Measurements from ENCODE around the gene CRELD1. TPM values are rescaled to one million over a fixed set of nuclear protein-coding genes. Genes with fewer than 3 reads are reported as not detected.

CRELD1 gene, protein sequence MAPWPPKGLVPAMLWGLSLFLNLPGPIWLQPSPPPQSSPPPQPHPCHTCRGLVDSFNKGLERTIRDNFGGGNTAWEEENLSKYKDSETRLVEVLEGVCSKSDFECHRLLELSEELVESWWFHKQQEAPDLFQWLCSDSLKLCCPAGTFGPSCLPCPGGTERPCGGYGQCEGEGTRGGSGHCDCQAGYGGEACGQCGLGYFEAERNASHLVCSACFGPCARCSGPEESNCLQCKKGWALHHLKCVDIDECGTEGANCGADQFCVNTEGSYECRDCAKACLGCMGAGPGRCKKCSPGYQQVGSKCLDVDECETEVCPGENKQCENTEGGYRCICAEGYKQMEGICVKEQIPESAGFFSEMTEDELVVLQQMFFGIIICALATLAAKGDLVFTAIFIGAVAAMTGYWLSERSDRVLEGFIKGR
- total RNA-seq, result 18.8 and 21.3 TPM in 2 replicates

DNA sequence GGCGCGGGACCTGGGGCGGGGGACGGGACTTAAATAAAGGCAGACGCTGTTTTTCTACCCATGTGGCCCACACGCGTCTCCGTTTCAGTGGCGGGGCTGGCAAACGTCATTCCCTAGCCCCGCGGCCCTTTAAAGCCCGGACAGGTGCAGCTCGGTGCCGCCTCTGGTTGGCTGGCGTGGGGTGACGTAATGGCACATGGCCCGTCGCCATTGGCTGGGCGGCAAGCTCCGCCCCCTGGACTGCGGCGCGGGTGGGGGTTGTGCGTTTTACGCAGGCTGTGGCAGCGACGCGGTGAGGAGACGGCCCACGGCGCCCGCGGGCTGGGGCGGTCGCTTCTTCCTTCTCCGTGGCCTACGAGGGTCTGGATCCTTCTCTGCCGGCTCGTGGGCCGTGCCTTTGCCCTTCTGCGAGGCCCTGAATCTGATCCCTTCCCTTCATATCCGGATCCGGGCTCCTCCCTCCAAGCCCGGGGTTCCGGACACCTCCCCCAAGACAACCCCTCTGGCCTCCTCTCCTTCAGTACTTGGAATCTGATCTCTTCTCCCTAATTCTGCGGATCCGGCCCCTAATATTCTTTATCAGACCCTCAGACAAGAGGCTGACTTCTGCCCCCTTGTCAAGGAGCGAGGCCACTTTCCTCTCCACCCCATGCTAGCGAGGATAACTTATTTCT, at the start of gene CRELD1:
TSS of gene CRELD1 (plus strand) at position 274 of the 674 bp plus-strand sequence. CDS start 605 bp downstream, outside the sequence.

DNA sequence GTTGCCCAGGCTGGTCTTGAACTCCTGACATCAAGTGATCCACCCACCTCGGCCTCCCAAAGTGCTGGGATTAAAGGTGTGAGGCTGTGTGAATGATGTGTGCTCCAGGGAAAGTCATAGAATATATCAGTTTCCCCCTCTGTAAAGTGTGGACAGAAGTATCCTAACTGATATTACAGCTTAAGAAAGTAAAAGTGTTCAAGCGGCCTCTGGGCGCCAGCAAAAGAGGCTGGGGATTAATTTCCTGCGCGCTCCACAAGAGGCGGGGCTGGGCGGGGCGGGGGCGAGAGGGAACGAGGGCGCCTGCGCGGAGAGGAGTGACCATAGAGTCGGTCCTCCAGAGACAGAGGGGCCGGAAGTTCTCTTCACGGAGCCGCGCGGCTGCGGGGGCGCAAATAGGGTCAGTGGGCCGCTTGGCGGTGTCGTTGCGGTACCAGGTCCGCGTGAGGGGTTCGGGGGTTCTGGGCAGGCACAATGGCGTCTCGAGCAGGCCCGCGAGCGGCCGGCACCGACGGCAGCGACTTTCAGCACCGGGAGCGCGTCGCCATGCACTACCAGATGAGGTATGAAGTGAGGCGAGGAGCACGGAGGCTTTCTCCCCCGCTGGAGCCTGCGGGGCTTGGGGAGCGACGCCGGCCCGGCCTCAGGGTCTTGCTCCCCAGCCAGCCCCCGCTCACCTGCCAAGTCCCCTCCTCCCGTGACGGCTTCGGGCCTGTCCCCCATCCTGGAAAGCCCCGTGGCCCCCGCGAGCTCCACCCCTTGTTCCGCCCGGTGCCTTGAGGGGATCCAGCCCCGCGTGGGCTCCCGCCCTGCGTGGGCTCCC, 43.2 kb upstream of the CRELD1 start, which contains the start of gene JAGN1:
TSS of gene JAGN1 (plus strand) at position 362 of the 823 bp plus-strand sequence. CDS start at position 475, 113 bp downstream.

DNA sequence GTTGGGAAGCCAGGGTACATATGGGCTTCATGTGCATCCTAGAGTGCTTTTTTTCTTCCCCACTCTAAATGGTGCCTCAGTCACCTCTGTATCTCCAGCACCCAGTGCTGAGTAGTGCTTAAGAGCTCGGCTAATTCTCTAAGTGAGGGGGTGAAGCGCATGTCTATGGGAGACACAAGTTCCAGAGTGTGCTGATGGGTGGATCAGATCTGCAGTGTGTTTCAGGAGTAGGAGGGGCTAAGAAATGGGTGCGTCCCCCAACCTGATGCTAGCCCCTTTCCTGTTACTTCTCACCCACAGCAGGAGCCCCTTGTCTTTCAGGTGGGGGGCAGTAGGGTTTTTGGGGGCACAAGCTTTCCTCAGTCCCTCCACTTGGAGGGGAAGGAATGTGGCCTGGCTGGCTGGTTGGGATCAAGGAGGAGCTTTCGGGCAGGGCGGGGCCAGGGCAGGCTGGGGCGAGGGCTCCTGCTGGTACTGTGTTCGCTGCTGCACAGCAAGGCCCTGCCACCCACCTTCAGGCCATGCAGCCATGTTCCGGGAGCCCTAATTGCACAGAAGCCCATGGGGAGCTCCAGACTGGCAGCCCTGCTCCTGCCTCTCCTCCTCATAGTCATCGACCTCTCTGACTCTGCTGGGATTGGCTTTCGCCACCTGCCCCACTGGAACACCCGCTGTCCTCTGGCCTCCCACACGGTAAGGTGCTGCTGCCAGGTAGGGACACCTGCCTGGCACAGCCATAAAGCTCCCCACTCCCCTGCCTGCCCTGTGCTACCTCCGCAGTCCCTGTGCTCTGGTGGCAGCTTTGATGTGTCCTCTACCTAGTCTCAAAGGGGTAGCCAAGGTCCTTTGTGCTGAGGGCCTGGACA, 31.0 kb upstream of the CRELD1 start, which contains the start of gene IL17RE:
TSS of gene IL17RE (plus strand) at position 477 of the 866 bp plus-strand sequence. CDS start at position 562, 85 bp downstream.

DNA sequence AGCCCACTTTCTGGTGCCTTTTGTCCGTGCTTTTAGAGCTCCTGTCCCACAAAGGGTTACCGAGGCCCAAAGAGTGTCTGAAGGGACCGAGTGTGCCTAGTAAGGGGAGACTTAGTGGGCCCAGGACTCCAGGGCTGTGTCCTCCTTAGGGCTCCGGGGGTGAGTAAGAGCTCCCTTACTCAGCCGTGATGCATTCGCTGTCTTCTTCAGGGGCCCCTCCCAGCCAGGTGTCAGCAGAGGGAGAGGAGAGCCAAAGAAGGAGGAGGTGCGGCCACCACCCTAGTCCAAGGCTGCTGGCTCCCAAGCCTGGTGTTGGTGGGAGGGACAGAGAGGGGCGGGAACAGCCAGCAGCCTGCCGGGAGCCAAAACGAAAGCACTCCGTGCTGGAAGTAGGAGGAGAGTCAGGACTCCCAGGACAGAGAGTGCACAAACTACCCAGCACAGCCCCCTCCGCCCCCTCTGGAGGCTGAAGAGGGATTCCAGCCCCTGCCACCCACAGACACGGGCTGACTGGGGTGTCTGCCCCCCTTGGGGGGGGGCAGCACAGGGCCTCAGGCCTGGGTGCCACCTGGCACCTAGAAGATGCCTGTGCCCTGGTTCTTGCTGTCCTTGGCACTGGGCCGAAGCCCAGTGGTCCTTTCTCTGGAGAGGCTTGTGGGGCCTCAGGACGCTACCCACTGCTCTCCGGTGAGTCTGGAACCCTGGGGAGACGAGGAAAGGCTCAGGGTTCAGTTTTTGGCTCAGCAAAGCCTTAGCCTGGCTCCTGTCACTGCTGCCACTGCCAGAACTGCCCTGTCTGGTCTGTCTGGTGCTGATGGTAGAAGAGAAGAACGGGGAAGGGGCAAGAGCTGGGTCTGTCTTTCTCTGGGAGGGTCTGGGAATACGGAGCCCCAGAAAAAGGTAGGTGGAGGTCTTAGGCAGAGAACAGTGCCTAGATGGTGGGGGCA, 16.6 kb upstream of the CRELD1 start, which contains the start of gene IL17RC:
TSS of gene IL17RC (plus strand) at position 365 of the 947 bp plus-strand sequence. CDS start at position 583, 218 bp downstream.

DNA sequence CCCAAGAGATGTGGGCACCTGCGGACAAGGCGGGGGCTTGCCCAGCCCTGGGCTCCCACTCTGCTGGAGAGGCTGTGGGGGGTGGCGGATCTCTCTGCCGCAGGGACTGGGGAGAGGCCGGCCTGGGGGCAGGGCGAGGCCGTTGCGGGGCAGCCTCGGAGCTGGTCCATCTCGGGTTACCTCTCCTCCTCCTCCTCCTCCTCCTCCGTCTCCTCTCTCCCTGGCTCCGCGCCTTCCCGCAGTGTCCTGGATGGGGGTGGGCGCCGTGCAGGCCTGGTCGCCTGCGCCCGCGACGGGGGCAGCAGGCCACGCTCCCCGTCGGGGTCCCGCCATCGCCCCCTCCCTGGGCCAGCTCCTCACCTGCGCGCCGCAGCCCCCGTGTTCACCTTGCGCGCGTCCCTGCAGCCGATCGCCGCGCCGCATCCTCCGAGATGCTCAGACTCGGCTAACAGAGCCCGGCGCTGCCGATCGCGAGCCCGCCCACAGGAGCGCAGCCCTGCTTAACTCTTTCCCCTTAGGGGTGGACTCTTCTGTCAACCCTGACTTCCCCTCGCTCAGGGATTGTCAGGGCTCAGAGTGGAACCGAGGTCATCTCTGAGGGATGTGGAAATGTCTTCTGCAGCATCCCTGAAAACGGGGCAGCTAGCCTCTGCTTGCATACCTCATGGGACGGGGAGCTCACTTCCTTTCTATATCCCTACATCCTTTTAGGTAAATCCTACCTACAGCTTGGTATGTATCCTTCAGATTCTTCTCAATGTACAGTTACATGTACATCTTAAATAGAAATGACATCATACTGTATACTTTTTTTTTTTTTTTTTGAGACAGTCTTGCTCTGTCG, 18.6 kb downstream of the CRELD1 start, which contains the start of gene PRRT3:
TSS of gene PRRT3 (minus strand) at position 447 of the 844 bp plus-strand sequence. CDS start 2,293 bp downstream, outside the sequence.

Other genes with a start within 250 kb of the CRELD1 start
- gene CPNE9, start 230.0 kb upstream of the CRELD1 start, total RNA-seq, result not detected in 2 replicates
- gene BRPF1, start 202.1 kb upstream of the CRELD1 start, total RNA-seq, result 10.5 and 11.5 TPM in 2 replicates
- 13.9 and 18.1 TPM in 2 replicates for gene OGG1, start 183.9 kb upstream of the CRELD1 start, total RNA-seq
- gene CAMK1, start 163.9 kb upstream of the CRELD1 start, total RNA-seq, result 24.8 and 31.1 TPM in 2 replicates
- 98.4 and 133 TPM in 2 replicates for gene TADA3, start 141.4 kb upstream of the CRELD1 start, total RNA-seq
- gene ARPC4, start 140.8 kb upstream of the CRELD1 start, total RNA-seq, result 90.5 and 289 TPM in 2 replicates
- gene TTLL3, start 123.6 kb upstream of the CRELD1 start, total RNA-seq, result 2.1 and 23.8 TPM in 2 replicates
- 46.7 and 59.6 TPM in 2 replicates for gene RPUSD3, start 89.8 kb upstream of the CRELD1 start, total RNA-seq
- not detected in 2 replicates for gene CIDEC, start 53.6 kb upstream of the CRELD1 start, total RNA-seq
- gene JAGN1, start 43.2 kb upstream of the CRELD1 start, total RNA-seq, result 43.6 and 54.5 TPM in 2 replicates
- gene IL17RE, start 31.0 kb upstream of the CRELD1 start, total RNA-seq, result 0.88 and 1.0 TPM in 2 replicates
- 34.1 and 39.6 TPM in 2 replicates for gene IL17RC, start 16.7 kb upstream of the CRELD1 start, total RNA-seq
- 3.6 and 10.7 TPM in 2 replicates for gene PRRT3, start 18.6 kb downstream of the CRELD1 start, total RNA-seq
- 38.4 and 115 TPM in 2 replicates for gene EMC3, start 53.0 kb downstream of the CRELD1 start, total RNA-seq
- gene FANCD2, start 92.6 kb downstream of the CRELD1 start, total RNA-seq, result 14.4 and 20.2 TPM in 2 replicates
- not detected in 2 replicates for gene FANCD2OS, start 174.4 kb downstream of the CRELD1 start, total RNA-seq
- gene BRK1, start 181.8 kb downstream of the CRELD1 start, total RNA-seq, result 117 and 177 TPM in 2 replicates
- 23.0 and 49.1 TPM in 2 replicates for gene VHL, start 207.9 kb downstream of the CRELD1 start, total RNA-seq
- 4.2 and 10.2 TPM in 2 replicates for gene IRAK2, start 231.1 kb downstream of the CRELD1 start, total RNA-seq